ENCODE measurements around the gene ADAMTSL4.

DNA sequence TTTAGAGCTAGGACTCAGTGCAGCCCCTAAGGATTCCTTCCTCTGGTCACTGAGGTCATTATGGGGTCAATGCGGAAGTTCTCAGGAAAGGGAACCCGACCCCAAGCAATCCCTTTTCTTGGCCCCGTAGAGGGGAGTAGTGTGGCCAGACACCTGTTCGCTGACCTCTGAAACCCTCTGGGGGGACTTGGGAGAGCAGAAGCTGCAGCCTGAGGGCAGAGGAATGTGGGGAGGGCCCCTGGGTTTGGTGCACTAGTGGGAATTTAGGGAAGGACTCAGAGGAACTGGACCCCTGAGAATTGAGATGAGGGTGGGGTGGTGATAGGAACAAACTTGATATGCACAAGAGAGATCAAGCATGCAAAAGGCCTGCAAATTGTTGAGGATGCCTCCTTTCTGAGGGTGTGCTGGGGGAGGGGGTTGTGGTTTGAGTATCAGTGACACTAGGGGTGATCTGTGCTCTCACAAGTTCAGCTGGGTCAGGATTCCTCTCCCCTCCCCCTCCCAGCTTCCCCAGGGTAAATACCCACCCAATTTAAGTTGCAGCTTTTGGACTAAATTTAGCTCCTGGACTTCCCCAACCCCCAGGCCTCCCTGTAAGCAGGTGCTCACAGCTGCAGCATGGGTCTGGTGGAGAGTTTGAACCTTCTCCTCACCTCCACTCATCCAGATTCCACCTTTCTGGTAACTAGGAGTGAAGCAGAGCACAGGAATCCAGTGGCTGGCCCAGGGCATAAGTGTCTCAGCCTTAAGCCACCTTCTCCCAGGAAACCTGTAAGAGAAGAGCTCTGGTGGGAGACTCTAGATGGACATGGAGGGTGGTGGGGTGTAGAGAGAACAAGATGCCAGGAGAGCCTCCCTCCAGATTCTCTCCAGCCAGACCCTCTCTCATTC lies 13.5 kb downstream of the ADAMTSL4 start:
- TF ChIP-seq, protein P1, sequence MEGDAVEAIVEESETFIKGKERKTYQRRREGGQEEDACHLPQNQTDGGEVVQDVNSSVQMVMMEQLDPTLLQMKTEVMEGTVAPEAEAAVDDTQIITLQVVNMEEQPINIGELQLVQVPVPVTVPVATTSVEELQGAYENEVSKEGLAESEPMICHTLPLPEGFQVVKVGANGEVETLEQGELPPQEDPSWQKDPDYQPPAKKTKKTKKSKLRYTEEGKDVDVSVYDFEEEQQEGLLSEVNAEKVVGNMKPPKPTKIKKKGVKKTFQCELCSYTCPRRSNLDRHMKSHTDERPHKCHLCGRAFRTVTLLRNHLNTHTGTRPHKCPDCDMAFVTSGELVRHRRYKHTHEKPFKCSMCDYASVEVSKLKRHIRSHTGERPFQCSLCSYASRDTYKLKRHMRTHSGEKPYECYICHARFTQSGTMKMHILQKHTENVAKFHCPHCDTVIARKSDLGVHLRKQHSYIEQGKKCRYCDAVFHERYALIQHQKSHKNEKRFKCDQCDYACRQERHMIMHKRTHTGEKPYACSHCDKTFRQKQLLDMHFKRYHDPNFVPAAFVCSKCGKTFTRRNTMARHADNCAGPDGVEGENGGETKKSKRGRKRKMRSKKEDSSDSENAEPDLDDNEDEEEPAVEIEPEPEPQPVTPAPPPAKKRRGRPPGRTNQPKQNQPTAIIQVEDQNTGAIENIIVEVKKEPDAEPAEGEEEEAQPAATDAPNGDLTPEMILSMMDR (IDR thresholded peaks at IDR 0.05; ENCODE audit: insufficient read depth, low read length, poor library complexity, severe bottlenecking): no peak
- TF ChIP-seq EZH2phosphoT487 (conservative IDR thresholded peaks at IDR 0.05; ENCODE audit: low read length): no peak
